Measurements from ENCODE around the gene CAPZB.

DNA sequence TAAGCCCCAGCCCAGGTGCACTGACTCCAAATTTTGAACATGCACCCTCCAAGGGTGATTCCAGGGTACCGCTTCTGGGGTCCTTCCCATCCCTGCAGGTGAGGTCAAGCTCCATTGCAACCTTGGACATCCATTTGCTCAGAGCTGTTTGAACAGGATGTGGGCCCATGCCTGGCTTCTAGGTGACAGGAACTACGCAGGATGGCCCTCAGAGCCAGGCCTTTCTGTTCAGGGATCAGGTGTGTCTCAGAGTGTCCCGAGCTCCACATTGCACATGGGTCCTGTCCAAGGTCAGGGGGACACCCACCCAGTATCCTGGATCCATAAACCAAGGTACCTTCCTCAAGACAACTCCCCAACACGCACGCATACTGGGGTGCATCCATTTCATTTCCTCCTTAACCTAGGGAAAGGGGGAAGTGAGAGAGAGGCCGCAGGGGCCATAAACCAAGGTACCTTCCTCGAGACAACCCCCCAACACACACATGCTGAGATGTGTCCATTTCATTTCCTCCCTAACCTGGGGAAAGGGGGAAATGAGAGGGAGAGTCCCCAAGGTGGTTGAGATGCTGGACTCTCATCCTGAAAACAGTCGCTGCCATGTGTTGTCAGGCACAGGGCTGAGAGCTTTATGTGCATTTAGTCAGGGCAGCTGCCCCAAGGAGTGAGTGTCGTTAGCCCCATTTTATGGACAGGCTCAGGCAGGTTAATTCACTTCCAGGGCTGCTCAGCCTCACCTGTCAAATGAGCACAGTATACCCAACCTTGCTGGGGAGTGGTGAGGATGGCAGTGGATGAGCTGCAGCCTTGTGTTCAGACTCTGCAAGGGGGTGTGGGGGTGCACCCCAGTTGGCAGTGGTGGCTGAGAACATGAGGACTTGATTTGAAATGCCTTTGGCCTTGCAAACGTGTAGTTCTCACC lies 171.1 kb downstream of the CAPZB start:
- TF ChIP-seq POLR2A (IDR thresholded peaks at IDR 0.05) (no peak), POLR2AphosphoS5 (IDR thresholded peaks at IDR 0.05) (no peak)

Measured in sigmoid colon (tissue), 4 donors.